Measurements from ENCODE around the gene MAP3K2. TPM values are rescaled to one million over a fixed set of nuclear protein-coding genes. Genes with fewer than 3 reads are reported as not detected.

The MAP3K2 gene
- total and polyA plus RNA-seq, 10 of the 15 experiments (the other 5 are each of a cell fraction or from before 2014, with no cell fraction given), result 2.7 to 39.6 (median 16.1) TPM

DNA sequence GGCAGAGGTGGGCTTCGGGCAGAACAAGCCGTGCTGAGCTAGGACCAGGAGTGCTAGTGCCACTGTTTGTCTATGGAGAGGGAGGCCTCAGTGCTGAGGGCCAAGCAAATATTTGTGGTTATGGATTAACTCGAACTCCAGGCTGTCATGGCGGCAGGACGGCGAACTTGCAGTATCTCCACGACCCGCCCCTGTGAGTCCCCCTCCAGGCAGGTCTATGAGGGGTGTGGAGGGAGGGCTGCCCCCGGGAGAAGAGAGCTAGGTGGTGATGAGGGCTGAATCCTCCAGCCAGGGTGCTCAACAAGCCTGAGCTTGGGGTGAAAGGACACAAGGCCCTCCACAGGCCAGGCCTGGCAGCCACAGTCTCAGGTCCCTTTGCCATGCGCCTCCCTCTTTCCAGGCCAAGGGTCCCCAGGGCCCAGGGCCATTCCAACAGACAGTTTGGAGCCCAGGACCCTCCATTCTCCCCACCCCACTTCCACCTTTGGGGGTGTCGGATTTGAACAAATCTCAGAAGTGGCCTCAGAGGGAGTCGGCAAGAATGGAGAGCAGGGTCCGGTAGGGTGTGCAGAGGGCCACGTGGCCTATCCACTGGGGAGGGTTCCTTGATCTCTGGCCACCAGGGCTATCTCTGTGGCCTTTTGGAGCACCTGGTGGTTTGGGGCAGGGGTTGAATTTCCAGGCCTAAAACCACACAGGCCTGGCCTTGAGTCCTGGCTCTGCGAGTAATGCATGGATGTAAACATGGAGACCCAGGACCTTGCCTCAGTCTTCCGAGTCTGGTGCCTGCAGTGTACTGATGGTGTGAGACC lies 30.7 kb upstream of the MAP3K2 start, which contains the start of gene PROC:
TSS of gene PROC (plus strand) at position 128 of the 812 bp plus-strand sequence. CDS start 1,516 bp downstream, outside the sequence.
- CTCF ChIA-PET, result no interaction called here
- WGBS (ENCODE audit: insufficient coverage, insufficient replicate concordance, low lambda C conversion rate, missing lambda C conversion rate), result 68% methylated on average over 16 of the region's 16 CpGs
- intact Hi-C loops (cut with micrococcal nuclease; ENCODE audit: unreplicated experiment), result no loop called here
- DNase-seq (ENCODE audit: low read depth, low spot score), result no peak
- no peak within 1 kb of the TSS for H2AFZ ChIP-seq (ENCODE audit: control insufficient read depth, low read depth, low read length)
- POLR2A ChIA-PET, result no interaction called here
- no peak within 1 kb of the TSS for H3K4me3 ChIP-seq
- no peaks in the 10 kb centered on the region for H3K36me3 ChIP-seq (ENCODE audit: control insufficient read depth in 2 of 2, insufficient read depth in 2 of 2, low read length in 1 of 2)
- H4K20me1 ChIP-seq (ENCODE audit: control insufficient read depth, insufficient read depth), result no peaks in the 10 kb centered on the region
- peaks cover 6 to 7% of the 10 kb centered on the region in 2 experiments for H3K27me3 ChIP-seq (replicated peaks in 1 of 2; ENCODE audit: control insufficient read depth in 2 of 2, insufficient read depth in 2 of 2, low read length in 1 of 2)
- SMC1A ChIA-PET (ENCODE audit: uncharacterized antibody, unreplicated experiment), result no interaction called here
- no peak within 1 kb of the TSS for H3K27ac ChIP-seq (ENCODE audit: control insufficient read depth, insufficient read depth)
- ATAC-seq, result no peak
- no peak within 1 kb of the TSS for H3K9ac ChIP-seq (ENCODE audit: control insufficient read depth, insufficient read depth, low read length)
- no peaks in the 10 kb centered on the region for H3K79me2 ChIP-seq (ENCODE audit: control insufficient read depth, insufficient read depth, low read length)
- TF ChIP-seq CBFB (IDR thresholded peaks at IDR 0.05; ENCODE audit: low read depth) (no peak), TCF7 (IDR thresholded peaks at IDR 0.05; ENCODE audit: borderline replicate concordance) (no peak), POLR2AphosphoS5 (IDR thresholded peaks at IDR 0.05; ENCODE audit: low read length) (no peak), PRDM15 (CRISPR knock-in tag; IDR thresholded peaks at IDR 0.05) (no peak), HDAC6 (IDR thresholded peaks at IDR 0.05; ENCODE audit: unreplicated experiment) (no peak), JUND (IDR thresholded peaks at IDR 0.05; ENCODE audit: low read depth, low read length) (no peak), ETV6 (conservative IDR thresholded peaks at IDR 0.05 in 1 of 2, IDR thresholded peaks at IDR 0.05 in 1 of 2; ENCODE audit: borderline replicate concordance in 1 of 2, low read depth in 1 of 2) (no peak), SIX5 (IDR thresholded peaks at IDR 0.05; ENCODE audit: low read depth, low read length, severe bottlenecking) (no peak), NRF1 (conservative IDR thresholded peaks at IDR 0.05; ENCODE audit: low read depth, low read length) (no peak), TBL1XR1 (IDR thresholded peaks at IDR 0.05; ENCODE audit: low read depth, low read length) (no peak)
- TF ChIP-seq, protein P1, sequence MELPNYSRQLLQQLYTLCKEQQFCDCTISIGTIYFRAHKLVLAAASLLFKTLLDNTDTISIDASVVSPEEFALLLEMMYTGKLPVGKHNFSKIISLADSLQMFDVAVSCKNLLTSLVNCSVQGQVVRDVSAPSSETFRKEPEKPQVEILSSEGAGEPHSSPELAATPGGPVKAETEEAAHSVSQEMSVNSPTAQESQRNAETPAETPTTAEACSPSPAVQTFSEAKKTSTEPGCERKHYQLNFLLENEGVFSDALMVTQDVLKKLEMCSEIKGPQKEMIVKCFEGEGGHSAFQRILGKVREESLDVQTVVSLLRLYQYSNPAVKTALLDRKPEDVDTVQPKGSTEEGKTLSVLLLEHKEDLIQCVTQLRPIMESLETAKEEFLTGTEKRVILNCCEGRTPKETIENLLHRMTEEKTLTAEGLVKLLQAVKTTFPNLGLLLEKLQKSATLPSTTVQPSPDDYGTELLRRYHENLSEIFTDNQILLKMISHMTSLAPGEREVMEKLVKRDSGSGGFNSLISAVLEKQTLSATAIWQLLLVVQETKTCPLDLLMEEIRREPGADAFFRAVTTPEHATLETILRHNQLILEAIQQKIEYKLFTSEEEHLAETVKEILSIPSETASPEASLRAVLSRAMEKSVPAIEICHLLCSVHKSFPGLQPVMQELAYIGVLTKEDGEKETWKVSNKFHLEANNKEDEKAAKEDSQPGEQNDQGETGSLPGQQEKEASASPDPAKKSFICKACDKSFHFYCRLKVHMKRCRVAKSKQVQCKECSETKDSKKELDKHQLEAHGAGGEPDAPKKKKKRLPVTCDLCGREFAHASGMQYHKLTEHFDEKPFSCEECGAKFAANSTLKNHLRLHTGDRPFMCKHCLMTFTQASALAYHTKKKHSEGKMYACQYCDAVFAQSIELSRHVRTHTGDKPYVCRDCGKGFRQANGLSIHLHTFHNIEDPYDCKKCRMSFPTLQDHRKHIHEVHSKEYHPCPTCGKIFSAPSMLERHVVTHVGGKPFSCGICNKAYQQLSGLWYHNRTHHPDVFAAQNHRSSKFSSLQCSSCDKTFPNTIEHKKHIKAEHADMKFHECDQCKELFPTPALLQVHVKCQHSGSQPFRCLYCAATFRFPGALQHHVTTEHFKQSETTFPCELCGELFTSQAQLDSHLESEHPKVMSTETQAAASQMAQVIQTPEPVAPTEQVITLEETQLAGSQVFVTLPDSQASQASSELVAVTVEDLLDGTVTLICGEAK (IDR thresholded peaks at IDR 0.05; ENCODE audit: borderline replicate concordance), result no peak
- TF ChIP-seq, protein P2, sequence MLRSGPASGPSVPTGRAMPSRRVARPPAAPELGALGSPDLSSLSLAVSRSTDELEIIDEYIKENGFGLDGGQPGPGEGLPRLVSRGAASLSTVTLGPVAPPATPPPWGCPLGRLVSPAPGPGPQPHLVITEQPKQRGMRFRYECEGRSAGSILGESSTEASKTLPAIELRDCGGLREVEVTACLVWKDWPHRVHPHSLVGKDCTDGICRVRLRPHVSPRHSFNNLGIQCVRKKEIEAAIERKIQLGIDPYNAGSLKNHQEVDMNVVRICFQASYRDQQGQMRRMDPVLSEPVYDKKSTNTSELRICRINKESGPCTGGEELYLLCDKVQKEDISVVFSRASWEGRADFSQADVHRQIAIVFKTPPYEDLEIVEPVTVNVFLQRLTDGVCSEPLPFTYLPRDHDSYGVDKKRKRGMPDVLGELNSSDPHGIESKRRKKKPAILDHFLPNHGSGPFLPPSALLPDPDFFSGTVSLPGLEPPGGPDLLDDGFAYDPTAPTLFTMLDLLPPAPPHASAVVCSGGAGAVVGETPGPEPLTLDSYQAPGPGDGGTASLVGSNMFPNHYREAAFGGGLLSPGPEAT (IDR thresholded peaks at IDR 0.05; ENCODE audit: low read depth), result no peak
- H3K4me2 ChIP-seq (ENCODE audit: control insufficient read depth, insufficient read depth), result no peak within 1 kb of the TSS
- H3K9me3 ChIP-seq (replicated peaks; ENCODE audit: control insufficient read depth, insufficient read depth, low read length), result no peaks in the 10 kb centered on the region
- BruUV-seq (replicated peaks), result no TSS peak
- RAD21 ChIA-PET (ENCODE audit: unreplicated experiment), result no interaction called here
- H3K4me1 ChIP-seq (ENCODE audit: control insufficient read depth, insufficient read depth, low read length), result peaks cover 9% of the 10 kb centered on the region
- in situ Hi-C loops (cut with MboI), result no loop called here
- FAIRE-seq, result no peak
